NT2/D1 (cell line): ENCODE data around the gene NAPSA.

Source experiments
- YY1 ChIP-seq: IDR thresholded peaks from 2 replicates; pipeline ENCODE4 v1.6.1; 2011; ENCODE audit not compliant: insufficient read length, insufficient read depth
- ZNF274 ChIP-seq: IDR thresholded peaks from 2 replicates; pipeline ENCODE4 v1.6.1; 2011; ENCODE audit warnings: mild to moderate bottlenecking, low read depth, low read length

DNA sequence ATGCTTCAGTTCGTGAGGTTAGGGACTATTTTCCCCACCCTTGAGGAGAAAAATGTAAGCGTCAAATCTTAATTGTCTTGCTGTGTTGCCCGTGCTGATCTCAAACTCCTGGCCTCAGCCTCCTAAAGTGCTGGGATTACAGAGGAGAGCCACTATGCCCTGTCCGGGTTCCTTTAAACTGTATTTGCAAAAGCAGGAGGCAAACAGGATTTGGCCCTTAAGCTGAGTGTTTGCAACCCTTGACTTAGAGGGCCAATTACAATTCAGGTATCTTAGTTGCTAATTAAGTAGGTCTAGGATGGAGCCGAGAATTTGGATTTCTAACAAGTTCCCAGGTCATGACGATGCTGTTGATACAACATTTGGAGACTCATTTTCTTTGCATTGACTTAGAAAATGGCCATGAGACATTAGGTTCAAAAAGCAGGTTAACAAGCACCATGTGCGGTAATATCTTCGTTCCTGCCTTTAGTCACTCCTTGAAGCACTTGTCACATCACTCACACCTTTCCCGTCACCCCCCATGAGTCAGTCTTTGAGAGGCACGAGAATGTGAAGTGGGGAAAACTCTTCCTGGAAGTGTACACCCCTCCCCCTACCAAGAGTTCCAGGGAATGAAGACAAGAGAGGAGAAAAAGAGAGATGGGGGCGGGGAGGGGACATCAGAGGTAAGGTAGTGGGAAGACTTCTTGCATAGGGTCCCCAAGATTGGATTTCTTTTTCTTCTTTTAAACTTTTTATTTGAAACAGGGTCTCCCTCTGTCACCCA lies 2.6 kb downstream of the NAPSA start:
- TF ChIP-seq YY1: no peak
- TF ChIP-seq ZNF274: no peak
